WTC11 (cell line): ENCODE measurements around the gene ACBD3.

Experiments
- CREB1 ChIP-seq: sonication (generic); formaldehyde crosslinking; IDR thresholded peaks from 2 replicates; pipeline ENCODE4 v1.8.0; 2023; ENCODE audit warnings: mild to moderate bottlenecking, missing genetic modification reagents
- CREM ChIP-seq: sonication (generic); formaldehyde crosslinking; IDR thresholded peaks from 2 replicates; pipeline ENCODE4 v1.8.1; 2022; ENCODE audit warnings: mild to moderate bottlenecking, missing genetic modification reagents, moderate library complexity
- CTCF ChIP-seq: fragments of 200-600 bp; IDR thresholded peaks from 2 replicates; pipeline ENCODE4 v1.8.0; 2022; ENCODE audit warnings: antibody characterized with exemption
- ERG ChIP-seq: fragments of 250-450 bp; sonication (Bioruptor Pico); IDR thresholded peaks from 2 replicates; pipeline ENCODE4 v1.8.0; 2021; ENCODE audit warnings: mild to moderate bottlenecking
- JUN ChIP-seq: sonication (generic); formaldehyde crosslinking; IDR thresholded peaks from 2 replicates; pipeline ENCODE4 v1.8.0; 2023; ENCODE audit warnings: mild to moderate bottlenecking, missing genetic modification reagents
- MYBL2 ChIP-seq: sonication (generic); formaldehyde crosslinking; IDR thresholded peaks from 2 replicates; pipeline ENCODE4 v1.8.1; 2023; ENCODE audit warnings: mild to moderate bottlenecking, moderate library complexity, missing genetic modification reagents
- PREB ChIP-seq: sonication (generic); formaldehyde crosslinking; IDR thresholded peaks from 2 replicates; pipeline ENCODE4 v1.8.1; 2022; ENCODE audit warnings: mild to moderate bottlenecking, missing genetic modification reagents, moderate library complexity, borderline replicate concordance
- SMAD3 ChIP-seq: sonication (generic); formaldehyde crosslinking; IDR thresholded peaks from 2 replicates; pipeline ENCODE4 v1.8.0; 2022; ENCODE audit warnings: missing genetic modification reagents, mild to moderate bottlenecking, borderline replicate concordance
- TEAD4 ChIP-seq: sonication (generic); formaldehyde crosslinking; IDR thresholded peaks from 2 replicates; pipeline ENCODE4 v1.8.0; 2022; ENCODE audit warnings: mild to moderate bottlenecking, missing genetic modification reagents
- ZBTB43 ChIP-seq: sonication (generic); formaldehyde crosslinking; IDR thresholded peaks from 2 replicates; pipeline ENCODE4 v1.8.1; 2023; ENCODE audit warnings: mild to moderate bottlenecking, missing genetic modification reagents
- ZNF281 ChIP-seq: sonication (generic); formaldehyde crosslinking; IDR thresholded peaks from 2 replicates; pipeline ENCODE4 v1.8.0; 2023; ENCODE audit warnings: mild to moderate bottlenecking, missing genetic modification reagents
- TF ChIP-seq, protein P1 (sequence below): sonication (generic); formaldehyde crosslinking; IDR thresholded peaks from 2 replicates; pipeline ENCODE4 v1.8.1; 2022; ENCODE audit warnings: low read depth, mild to moderate bottlenecking, moderate library complexity, missing genetic modification reagents, borderline replicate concordance
- TF ChIP-seq, protein P2 (sequence below): fragments of 250-450 bp; sonication (Bioruptor Pico); IDR thresholded peaks from 2 replicates; pipeline ENCODE4 v1.9.0; 2021; ENCODE audit warnings: mild to moderate bottlenecking
- TF ChIP-seq, protein P3 (sequence below): fragments of 250-450 bp; sonication (Bioruptor Pico); conservative IDR thresholded peaks from 2 replicates; pipeline ENCODE4 v1.9.0; 2021; ENCODE audit warnings: mild to moderate bottlenecking

DNA sequence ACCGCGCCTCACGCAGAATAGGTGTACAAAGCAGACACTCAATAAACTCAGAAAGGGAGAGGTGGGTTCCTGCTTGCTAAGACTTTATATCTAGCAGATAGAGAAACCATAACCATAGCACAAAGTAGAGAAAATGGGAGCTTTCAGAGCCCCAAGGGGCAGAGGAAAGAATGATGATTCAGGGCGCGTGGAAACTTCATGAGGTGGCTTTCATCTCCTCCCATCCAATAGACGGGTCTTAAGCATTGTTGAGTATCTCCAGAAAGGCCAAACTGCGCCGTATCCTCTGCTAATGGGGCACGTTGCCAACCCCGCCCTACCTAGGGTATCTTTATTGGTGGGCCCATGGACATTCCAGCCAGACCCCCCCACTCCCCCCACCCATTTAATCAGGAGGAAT, 36.1 kb upstream of the ACBD3 start:
- TF ChIP-seq, protein P1, sequence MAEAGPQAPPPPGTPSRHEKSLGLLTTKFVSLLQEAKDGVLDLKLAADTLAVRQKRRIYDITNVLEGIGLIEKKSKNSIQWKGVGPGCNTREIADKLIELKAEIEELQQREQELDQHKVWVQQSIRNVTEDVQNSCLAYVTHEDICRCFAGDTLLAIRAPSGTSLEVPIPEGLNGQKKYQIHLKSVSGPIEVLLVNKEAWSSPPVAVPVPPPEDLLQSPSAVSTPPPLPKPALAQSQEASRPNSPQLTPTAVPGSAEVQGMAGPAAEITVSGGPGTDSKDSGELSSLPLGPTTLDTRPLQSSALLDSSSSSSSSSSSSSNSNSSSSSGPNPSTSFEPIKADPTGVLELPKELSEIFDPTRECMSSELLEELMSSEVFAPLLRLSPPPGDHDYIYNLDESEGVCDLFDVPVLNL (CRISPR knock-in tag) = no peak
- TF ChIP-seq PREB = no peak
- no peak for TF ChIP-seq CTCF
- TF ChIP-seq JUN (CRISPR knock-in tag) = no peak
- TF ChIP-seq, protein P2, sequence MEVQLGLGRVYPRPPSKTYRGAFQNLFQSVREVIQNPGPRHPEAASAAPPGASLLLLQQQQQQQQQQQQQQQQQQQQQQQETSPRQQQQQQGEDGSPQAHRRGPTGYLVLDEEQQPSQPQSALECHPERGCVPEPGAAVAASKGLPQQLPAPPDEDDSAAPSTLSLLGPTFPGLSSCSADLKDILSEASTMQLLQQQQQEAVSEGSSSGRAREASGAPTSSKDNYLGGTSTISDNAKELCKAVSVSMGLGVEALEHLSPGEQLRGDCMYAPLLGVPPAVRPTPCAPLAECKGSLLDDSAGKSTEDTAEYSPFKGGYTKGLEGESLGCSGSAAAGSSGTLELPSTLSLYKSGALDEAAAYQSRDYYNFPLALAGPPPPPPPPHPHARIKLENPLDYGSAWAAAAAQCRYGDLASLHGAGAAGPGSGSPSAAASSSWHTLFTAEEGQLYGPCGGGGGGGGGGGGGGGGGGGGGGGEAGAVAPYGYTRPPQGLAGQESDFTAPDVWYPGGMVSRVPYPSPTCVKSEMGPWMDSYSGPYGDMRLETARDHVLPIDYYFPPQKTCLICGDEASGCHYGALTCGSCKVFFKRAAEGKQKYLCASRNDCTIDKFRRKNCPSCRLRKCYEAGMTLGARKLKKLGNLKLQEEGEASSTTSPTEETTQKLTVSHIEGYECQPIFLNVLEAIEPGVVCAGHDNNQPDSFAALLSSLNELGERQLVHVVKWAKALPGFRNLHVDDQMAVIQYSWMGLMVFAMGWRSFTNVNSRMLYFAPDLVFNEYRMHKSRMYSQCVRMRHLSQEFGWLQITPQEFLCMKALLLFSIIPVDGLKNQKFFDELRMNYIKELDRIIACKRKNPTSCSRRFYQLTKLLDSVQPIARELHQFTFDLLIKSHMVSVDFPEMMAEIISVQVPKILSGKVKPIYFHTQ (CRISPR knock-in tag) = no peak
- no peak for TF ChIP-seq ZNF281
- TF ChIP-seq, protein P3, sequence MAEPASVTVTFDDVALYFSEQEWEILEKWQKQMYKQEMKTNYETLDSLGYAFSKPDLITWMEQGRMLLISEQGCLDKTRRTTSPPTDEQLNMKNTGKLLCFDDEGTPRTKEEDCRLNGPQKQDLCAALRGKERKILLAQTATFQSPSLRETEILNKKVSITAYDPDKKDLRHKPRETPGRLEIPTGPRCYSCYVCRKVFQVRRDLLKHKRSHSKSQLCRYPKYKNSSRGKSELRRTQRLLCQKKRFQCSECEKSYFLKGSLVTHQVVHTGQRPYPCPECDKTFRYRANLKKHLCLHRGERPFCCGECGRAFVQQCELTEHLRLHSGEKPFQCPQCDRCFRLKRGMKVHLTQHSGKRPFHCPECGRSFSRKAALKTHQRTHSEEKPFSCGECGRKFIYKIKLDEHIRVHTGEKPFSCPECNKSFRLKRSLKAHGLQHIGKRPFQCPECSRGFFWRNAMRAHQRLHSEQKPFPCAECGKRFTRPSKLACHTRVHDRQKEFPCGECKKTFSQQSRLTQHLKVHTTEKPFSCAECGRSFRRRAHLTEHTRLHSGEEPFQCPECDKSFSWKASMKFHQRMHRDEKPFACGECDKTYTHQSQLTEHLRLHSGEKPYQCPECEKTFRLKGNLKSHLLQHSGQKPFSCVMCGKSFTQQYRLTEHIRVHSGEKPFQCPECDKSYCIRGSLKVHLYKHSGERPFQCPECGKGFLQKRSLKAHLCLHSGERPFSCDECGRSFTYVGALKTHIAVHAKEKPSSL (CRISPR knock-in tag) = no peak
- no peak for TF ChIP-seq CREB1 (CRISPR knock-in tag)
- no peak for TF ChIP-seq TEAD4
- no peak for TF ChIP-seq SMAD3 (CRISPR knock-in tag)
- TF ChIP-seq ZBTB43 (CRISPR knock-in tag) = no peak
- TF ChIP-seq CREM (CRISPR knock-in tag) = no peak
- no peak for TF ChIP-seq ERG
- TF ChIP-seq MYBL2 (CRISPR knock-in tag) = no peak
